Naive thymus-derived CD4-positive, alpha-beta T cell (primary cell): Measurements from ENCODE around the gene MLX. TPM values are rescaled to one million over a fixed set of nuclear protein-coding genes. Genes with fewer than 3 reads are reported as not detected.
"Not testable (repeated sequence)": the region's sequence is repeated elsewhere in the genome, so short reads cannot be mapped to it uniquely, and the experiment has no call there.

Experiments used
- ATAC-seq: fragments of 150-1000 bp; cut with Tn5 transposase; 2 replicates; pipeline ENCODE4 v1.10.0; 2021; ENCODE audit warnings: mild to moderate bottlenecking, moderate library complexity
- CTCF ChIA-PET: fragments of 350-600 bp; sonication (Branson Sonifier 250); formaldehyde crosslinking; loops from one replicate; lab custom pipeline; 2021; ENCODE audit warnings: antibody characterized with exemption; lab: Charles Lee
- POLR2A ChIA-PET: fragments of 350-600 bp; sonication (Branson Sonifier 250); formaldehyde crosslinking; loops from one replicate; lab custom pipeline; 2021; ENCODE audit warnings: antibody characterized with exemption, inconsistent platforms; lab: Charles Lee
- DNase-seq, 9 donors: peaks; one replicate each; pipeline versions ENCODE4 v3.0.0 to v3.0.0-alpha.2; 2020 to 2022; ENCODE audit warnings: mixed read lengths in 1 of 9
- H3K27ac ChIP-seq: one replicate; pipeline ENCODE4 v1.7.0; 2013; ENCODE audit warnings: mild to moderate bottlenecking, low read depth, low read length, moderate library complexity
- H3K27me3 ChIP-seq, 2 donors: one replicate each; pipeline ENCODE4 v1.7.0; 2013; ENCODE audit warnings: low read length in 2 of 2, mild to moderate bottlenecking in 2 of 2, moderate library complexity in 2 of 2; ENCODE audit not compliant: control insufficient read depth in 2 of 2, insufficient read depth in 2 of 2
- H3K36me3 ChIP-seq, 3 experiments: 1 replicate in 2 of 3; 2 replicates in 1 of 3; pipeline ENCODE4 v1.7.0; 2013; ENCODE audit warnings: low read length in 3 of 3, mild to moderate bottlenecking in 3 of 3, moderate library complexity in 1 of 3; ENCODE audit not compliant: insufficient read depth in 3 of 3, control insufficient read depth in 2 of 3
- H3K4me1 ChIP-seq, 2 donors: one replicate each; pipeline ENCODE4 v1.7.0; 2013; ENCODE audit warnings: low read length in 2 of 2, mild to moderate bottlenecking in 2 of 2, moderate library complexity in 1 of 2; ENCODE audit not compliant: control insufficient read depth in 2 of 2, insufficient read depth in 2 of 2
- H3K4me3 ChIP-seq: 2 replicates; pipeline ENCODE4 v1.7.0; 2013; ENCODE audit warnings: mild to moderate bottlenecking, low read length
- H3K9me3 ChIP-seq, 3 experiments: 1 replicate in 2 of 3; 2 replicates in 1 of 3; pipeline ENCODE4 v1.7.0; 2013; ENCODE audit warnings: low read length in 3 of 3; ENCODE audit not compliant: control insufficient read depth in 2 of 3
- H3K27ac Mint-ChIP-seq, 9 donors: one replicate each; pipeline ENCODE4 v1.8.0; 2020 to 2022; ENCODE audit warnings: mixed read lengths in 9 of 9, mild to moderate bottlenecking in 8 of 9, moderate library complexity in 5 of 9, inconsistent platforms in 2 of 9
- H3K27me3 Mint-ChIP-seq, 5 donors: one replicate each; pipeline ENCODE4 v1.8.0; 2021 to 2022; ENCODE audit warnings: mixed read lengths in 5 of 5, mild to moderate bottlenecking in 1 of 5
- H3K36me3 Mint-ChIP-seq, 5 donors: one replicate each; pipeline ENCODE4 v1.8.0; 2020 to 2022; ENCODE audit warnings: mixed read lengths in 5 of 5, mild to moderate bottlenecking in 3 of 5, inconsistent platforms in 1 of 5
- H3K4me1 Mint-ChIP-seq, 7 donors: one replicate each; pipeline ENCODE4 v1.8.0; 2020 to 2022; ENCODE audit warnings: mixed read lengths in 7 of 7, mild to moderate bottlenecking in 3 of 7, inconsistent platforms in 1 of 7
- H3K4me3 Mint-ChIP-seq, 10 donors: one replicate each; pipeline ENCODE4 v1.8.0; 2020 to 2022; ENCODE audit warnings: mild to moderate bottlenecking in 10 of 10, mixed read lengths in 10 of 10, moderate library complexity in 6 of 10, inconsistent platforms in 2 of 10
- H3K9me3 Mint-ChIP-seq, 11 donors: one replicate each; pipeline ENCODE4 v1.8.0; 2020 to 2022; ENCODE audit warnings: mixed read lengths in 11 of 11, mild to moderate bottlenecking in 4 of 11, inconsistent platforms in 1 of 11, moderate library complexity in 1 of 11
- intact Hi-C, 2 donors: fragments of 100-400 bp; cut with micrococcal nuclease; formaldehyde crosslinking; loops; one replicate each; pipeline ENCODE4 v1.15.1; 2023
- polyA plus RNA-seq, 2 donors: library from polyadenylated mRNA; unstranded; fragments of 300-500 nt; fragmentation: Illumina TruSeq; gene quantifications; one replicate each; pipeline ENCODE4 v1.2.3, GENCODE V29; 2021
- total RNA-seq, 6 experiments: library from RNA in 5 of 6; stranded (reverse) in 5 of 6; gene quantifications; 1 replicate in 5 of 6; 2 replicates in 1 of 6; pipeline ENCODE4 v1.2.3 and lab custom pipeline; 2021 to 2026

The MLX gene
- total and polyA plus RNA-seq, 7 experiments from 2014 or later: 28.1 to 73.9 (median 50.1) TPM

DNA sequence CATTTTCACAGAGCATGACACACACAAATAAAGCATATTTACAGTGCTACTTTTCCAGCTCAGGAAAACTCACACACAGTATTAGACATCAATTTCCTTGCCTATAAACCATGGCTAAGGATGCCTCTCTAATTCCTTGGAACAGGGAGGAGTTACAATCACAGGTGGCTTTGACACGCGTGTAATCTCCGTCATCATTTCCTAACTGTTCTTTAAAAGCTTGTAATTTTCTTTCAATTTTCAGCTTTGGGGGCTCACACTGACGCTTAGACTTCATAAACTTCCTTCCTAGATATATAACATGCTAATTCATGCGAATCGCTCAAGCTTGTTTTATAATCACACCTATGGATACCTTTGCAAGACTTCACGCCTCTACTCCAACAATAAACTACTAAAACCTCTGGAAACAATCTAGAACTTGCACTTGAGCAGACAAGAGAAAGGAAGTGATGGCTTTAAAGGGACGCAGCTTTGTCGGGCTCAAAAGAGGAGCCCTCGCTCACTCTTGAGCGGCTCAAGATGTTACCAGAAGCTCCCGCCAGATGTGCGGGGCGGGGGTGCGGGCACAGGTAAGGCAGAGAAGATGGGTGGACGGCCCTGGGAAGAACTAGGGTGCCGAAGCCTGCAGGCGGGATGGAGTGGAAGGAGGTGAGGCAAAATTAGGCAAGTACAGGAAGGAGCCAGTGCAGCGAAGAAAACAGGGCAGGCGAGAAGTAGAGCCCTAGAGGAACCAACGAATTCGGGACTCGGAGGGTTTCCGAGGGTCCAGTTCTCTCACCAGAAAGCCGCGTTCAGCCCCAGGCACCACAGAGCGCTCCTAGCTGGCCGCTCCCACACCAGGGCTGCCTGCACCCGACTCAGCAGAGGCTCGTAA lies 41.6 kb downstream of the MLX start:
- Mint-ChIP-seq H3K4me3 (peak overlapping the region; percentile 95 to 100 (median 100)), H3K27me3 (peaks cover 0 to 2% (median 0%) of the 10 kb centered on the region in 5 donors), H3K4me1 (peaks cover 40 to 62% (median 48%) of the 10 kb centered on the region in 7 donors), H3K27ac (peak overlapping the region; percentile 94 to 100 (median 97)), H3K36me3 (peaks cover 0 to 30% (median 13%) of the 10 kb centered on the region in 5 donors), H3K9me3 (peaks cover 0 to 4% (median 0%) of the 10 kb centered on the region in 11 donors)
- intact Hi-C loops: loop anchor here (1.0 to 5.0 kb wide), 19 partner anchors 30 to 1514 kb away; partner anchors contain the start of genes COASY (in 2 of the 2), STAT3 (in 2 of the 2), BECN1 (in 1 of the 2) and BRCA1 (in 1 of the 2)
- DNase-seq (peak in 7 of 9 donors; percentile 12 to 44 (median 36)), ATAC-seq (peak; percentile 64)
- ChIA-PET POLR2A (interaction anchor here (0.7 to 3.1 kb wide), 24 partner anchors 9 to 920 kb away, joined by 3 to 28 read pairs (median 4); partner anchors contain the start of genes BECN1, EIF1, MLX and PSMC3IP), CTCF (interaction anchor here (0.5 to 2.6 kb wide), 11 partner anchors 10 to 398 kb away, joined by 3 to 17 read pairs (median 3); partner anchors contain the start of genes MLX, PLEKHH3 and PSMC3IP)
- Histone ChIP-seq H3K4me3 (peak overlapping the region; percentile 85), H3K36me3 (peaks cover 0 to 19% (median 0%) of the 10 kb centered on the region in 3 experiments), H3K4me1 (peaks cover 30 to 38% of the 10 kb centered on the region in 2 donors), H3K27ac (peak overlapping the region; percentile 89), H3K27me3 (no peaks in the 10 kb centered on the region), H3K9me3 (no peaks in the 10 kb centered on the region)

DNA sequence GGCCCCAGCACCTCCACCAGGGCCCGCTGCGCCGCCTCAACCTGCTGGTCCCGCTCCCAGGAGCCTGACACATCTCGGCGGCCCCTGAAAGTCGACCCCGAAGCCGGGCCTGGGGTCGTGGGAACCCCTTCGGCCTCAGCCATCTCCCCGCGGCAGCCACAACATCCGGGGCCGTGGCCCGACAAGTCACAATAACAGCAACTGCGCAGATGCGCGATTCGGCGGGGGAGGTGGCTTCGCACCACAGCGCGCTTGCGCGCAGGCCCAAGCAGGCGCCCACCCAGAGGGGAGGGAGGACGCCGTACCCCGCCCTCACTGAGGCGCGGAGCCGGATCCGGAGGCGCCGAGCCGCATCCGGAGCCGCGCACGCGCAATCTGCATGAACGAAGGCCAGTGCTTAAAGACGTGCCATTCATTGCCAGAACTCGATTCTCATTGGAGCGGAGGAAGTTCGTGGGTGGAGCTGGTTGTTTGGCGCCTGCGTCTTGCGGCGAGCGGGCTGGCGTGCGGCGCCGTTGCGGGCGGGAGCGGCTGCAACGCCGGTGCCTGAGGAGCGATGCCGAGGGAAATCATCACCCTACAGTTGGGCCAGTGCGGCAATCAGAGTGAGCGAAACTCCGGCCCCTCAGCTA lies 42.4 kb downstream of the MLX start, which contains the start of the genes RETREG3 and TUBG1:
Gene RETREG3, minus strand, starts transcription at position 193 of the 632 bp plus-strand sequence. Its CDS starts 50 bp downstream, at position 143.
Gene TUBG1, plus strand, starts transcription at position 502 of the 632 bp plus-strand sequence. Its CDS starts 55 bp downstream, at position 557.
- H3K4me1 Mint-ChIP-seq: peaks cover 38 to 55% (median 41%) of the 10 kb centered on the region in 7 donors
- Histone ChIP-seq H3K9me3 (no peaks in the 10 kb centered on the region), H3K4me1 (peaks cover 30 to 37% of the 10 kb centered on the region in 2 donors), H3K36me3 (peaks cover 0 to 24% (median 0%) of the 10 kb centered on the region in 3 experiments), H3K4me3 (peak within 1 kb of the TSS; percentile 85), H3K27me3 (no peaks in the 10 kb centered on the region), H3K27ac (peak within 1 kb of the TSS; percentile 89)
- intact Hi-C loops: loop anchor here (1.0 to 5.0 kb wide), 19 partner anchors 31 to 1513 kb away; partner anchors contain the start of genes COASY (in 2 of the 2), STAT3 (in 2 of the 2), BECN1 (in 1 of the 2) and BRCA1 (in 1 of the 2)
- H3K36me3 Mint-ChIP-seq: peaks cover 5 to 32% (median 12%) of the 10 kb centered on the region in 5 donors
- ChIA-PET POLR2A (interaction anchor here (0.6 to 3.1 kb wide), 21 partner anchors 8 to 759 kb away, joined by 3 to 28 read pairs (median 4); partner anchors contain the start of genes BECN1, PLEKHH3, PSMC3IP and RPL27), CTCF (interaction anchor here (0.5 to 2.6 kb wide), 4 partner anchors 31 to 397 kb away, joined by 3 to 17 read pairs (median 4); partner anchors contain the start of genes MLX and PSMC3IP)
- H3K27ac Mint-ChIP-seq: peak within 1 kb of the TSS; percentile 94 to 100 (median 97)
- peak; percentile 95 for ATAC-seq
- peak within 1 kb of the TSS; percentile 95 to 100 (median 100) for H3K4me3 Mint-ChIP-seq
- H3K27me3 Mint-ChIP-seq: peaks cover 0 to 2% (median 0%) of the 10 kb centered on the region in 5 donors
- DNase-seq: peak; percentile 97 to 100 (median 100)
- H3K9me3 Mint-ChIP-seq: peaks cover 0 to 4% (median 0%) of the 10 kb centered on the region in 11 donors

DNA sequence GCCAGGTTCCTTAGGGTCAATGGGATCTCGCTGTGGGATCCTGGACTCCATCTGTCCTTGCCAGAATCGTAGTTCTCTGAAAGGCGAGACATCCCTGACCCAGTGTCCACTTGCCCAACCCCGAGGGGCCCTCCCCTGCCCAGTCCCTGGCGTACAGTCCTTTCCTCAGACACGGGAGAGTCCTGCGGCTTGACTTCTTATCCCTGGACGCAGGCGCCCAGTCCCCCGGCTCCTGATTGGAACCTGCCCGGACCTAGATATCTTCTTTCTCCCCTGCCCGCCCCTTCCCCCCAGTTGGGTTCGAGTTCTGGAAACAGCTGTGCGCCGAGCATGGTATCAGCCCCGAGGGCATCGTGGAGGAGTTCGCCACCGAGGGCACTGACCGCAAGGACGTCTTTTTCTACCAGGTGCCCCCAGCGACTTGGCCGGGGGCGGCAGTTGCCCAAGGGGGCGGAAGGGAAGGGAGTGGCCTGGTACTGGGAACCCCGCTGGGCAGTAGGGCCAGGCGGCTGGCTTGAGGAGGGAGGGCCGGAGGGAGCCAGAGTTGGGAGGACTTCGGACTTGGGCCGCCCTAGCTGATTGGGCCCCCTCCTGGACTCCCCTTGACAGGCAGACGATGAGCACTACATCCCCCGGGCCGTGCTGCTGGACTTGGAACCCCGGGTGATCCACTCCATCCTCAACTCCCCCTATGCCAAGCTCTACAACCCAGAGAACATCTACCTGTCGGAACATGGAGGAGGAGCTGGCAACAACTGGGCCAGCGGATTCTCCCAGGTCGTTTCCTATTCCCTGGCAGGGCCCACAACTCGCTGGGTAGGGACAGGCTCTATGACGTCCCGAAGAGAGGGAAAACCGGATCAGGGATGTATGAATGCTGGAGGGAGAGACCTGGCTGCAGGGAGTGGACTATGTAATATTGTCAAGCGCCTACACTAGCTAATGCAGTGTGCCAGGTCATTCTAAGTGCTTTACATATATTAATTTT lies 43.2 kb downstream of the MLX start:
- intact Hi-C loops: loop anchor here (1.0 to 5.0 kb wide), 19 partner anchors 32 to 1512 kb away; partner anchors contain the start of genes COASY (in 2 of the 2), STAT3 (in 2 of the 2), BECN1 (in 1 of the 2) and BRCA1 (in 1 of the 2)
- peaks cover 0 to 27% (median 3%) of the 10 kb centered on the region in 3 experiments for H3K36me3 ChIP-seq
- Mint-ChIP-seq H3K27ac (peak overlapping the region; percentile 94 to 100 (median 97)), H3K4me3 (peak overlapping the region; percentile 95 to 100 (median 100)), H3K4me1 (peaks cover 30 to 47% (median 34%) of the 10 kb centered on the region in 7 donors), H3K36me3 (peaks cover 4 to 34% (median 16%) of the 10 kb centered on the region in 5 donors)
- POLR2A ChIA-PET: interaction anchor here (0.6 to 3.1 kb wide), 15 partner anchors 8 to 758 kb away, joined by 3 to 28 read pairs (median 5); partner anchors contain the start of genes BECN1, PLEKHH3, PSMC3IP and TUBG2
- H3K9me3 ChIP-seq, ATAC-seq, H3K27me3 Mint-ChIP-seq, H3K27me3 ChIP-seq, H3K9me3 Mint-ChIP-seq: not testable (repeated sequence)
- DNase-seq: peak in 1 of 9 donors; percentile 15
- CTCF ChIA-PET: interaction anchor here (1.0 to 2.6 kb wide), 3 partner anchors 32 to 69 kb away, joined by 3 to 17 read pairs (median 4); partner anchors contain the start of genes MLX and PSMC3IP
- peak overlapping the region; percentile 72 for H3K27ac ChIP-seq
- peak overlapping the region; percentile 85 for H3K4me3 ChIP-seq
- peaks cover 25 to 29% of the 10 kb centered on the region in 2 donors for H3K4me1 ChIP-seq

DNA sequence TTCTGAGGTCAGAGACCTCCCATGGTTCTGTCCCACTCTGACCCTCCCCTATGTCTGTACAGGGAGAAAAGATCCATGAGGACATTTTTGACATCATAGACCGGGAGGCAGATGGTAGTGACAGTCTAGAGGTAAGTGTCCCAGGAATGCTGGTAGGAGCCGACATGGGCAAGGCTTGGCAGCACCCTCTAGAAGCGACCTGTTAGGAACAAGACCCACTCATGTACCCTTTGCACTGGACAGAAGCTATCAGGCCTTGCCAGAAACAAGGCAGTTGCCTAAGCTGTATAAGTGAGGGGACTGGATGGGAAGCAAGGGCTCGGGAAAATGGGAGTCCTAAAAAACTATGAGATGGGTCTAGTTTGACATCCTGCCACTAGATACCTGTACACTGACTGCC lies 45.1 kb downstream of the MLX start:
- DNase-seq: no peak
- intact Hi-C loops: no loop called here
- H3K36me3 ChIP-seq: peaks cover 0 to 36% (median 3%) of the 10 kb centered on the region in 3 experiments
- Mint-ChIP-seq H3K4me3 (peak overlapping the region in 1 of 10 donors; percentile 16), H3K4me1 (peaks cover 11 to 28% (median 19%) of the 10 kb centered on the region in 7 donors), H3K27ac (no peak overlapping the region), H3K36me3 (peaks cover 0 to 36% (median 12%) of the 10 kb centered on the region in 5 donors), H3K27me3 (peaks cover 0 to 2% (median 0%) of the 10 kb centered on the region in 5 donors), H3K9me3 (peaks cover 0 to 4% (median 0%) of the 10 kb centered on the region in 11 donors)
- H3K4me1 ChIP-seq: peaks cover 12 to 13% of the 10 kb centered on the region in 2 donors
- no peak overlapping the region for H3K4me3 ChIP-seq
- no peak overlapping the region for H3K27ac ChIP-seq
- POLR2A ChIA-PET: interaction anchor here (0.6 to 0.9 kb wide), 2 partner anchors 22 to 34 kb away, joined by 3 to 5 read pairs; no protein-coding TSS in a partner anchor
- ATAC-seq: no peak
- CTCF ChIA-PET: interaction anchor here (0.6 kb wide), 1 partner anchor 156 kb away, joined by 3 read pairs; no protein-coding TSS in a partner anchor
- no peaks in the 10 kb centered on the region for H3K27me3 ChIP-seq
- H3K9me3 ChIP-seq: no peaks in the 10 kb centered on the region
